GM12878 (cell line): ENCODE measurements around the gene TMEM72. TPM values are rescaled to one million over a fixed set of nuclear protein-coding genes. Genes with fewer than 3 reads are reported as not detected.

Source experiments
- ATAC-seq: fragments of 200-7000 bp; cut with Tn5 transposase; 3 replicates; pipeline ENCODE4 v1.9.1; 2020; ENCODE audit warnings: mild to moderate bottlenecking, moderate library complexity
- BruUV-seq: library from RNA; stranded (reverse); fragments of 400-500 nt; replicated peaks from 2 replicates; lab custom pipeline; 2021; lab: Mats Ljungman, UMichigan
- CTCF ChIA-PET: fragments of 300-600 bp; sonication (Branson Sonifier 250); formaldehyde crosslinking; extraction: SDS; loops from one replicate; lab custom pipeline; 2021; ENCODE audit warnings: inconsistent platforms; lab: Yijun Ruan, JAX
- POLR2A ChIA-PET: fragments of 350-600 bp; formaldehyde crosslinking; extraction: SDS; loops from one replicate; lab custom pipeline; 2021; ENCODE audit warnings: inconsistent platforms; lab: Charles Lee
- RAD21 ChIA-PET: fragments of 300-600 bp; sonication (Branson Sonifier 250); formaldehyde crosslinking; loops from one replicate; lab custom pipeline; 2023; ENCODE audit warnings: antibody characterized with exemption; ENCODE audit not compliant: unreplicated experiment; lab: Charles Lee
- SMC1A ChIA-PET: fragments of 300-600 bp; sonication (Branson Sonifier 250); formaldehyde crosslinking; loops from one replicate; lab custom pipeline; 2023; ENCODE audit not compliant: unreplicated experiment, uncharacterized antibody; lab: Charles Lee
- DNase-seq: peaks from one replicate; pipeline ENCODE4 v3.0.0-alpha.2; 2011; ENCODE audit warnings: low read depth, low spot score
- FAIRE-seq: peaks from 3 replicates; lab custom pipeline; 2011; peaks lifted over from hg19 to GRCh38; lab: Jason Lieb, UNC
- H2AFZ ChIP-seq: 2 replicates; pipeline ENCODE4 v1.6.0; 2011; ENCODE audit warnings: low read depth, low read length, control low read depth; ENCODE audit not compliant: control insufficient read depth
- H3K27ac ChIP-seq: 2 replicates; pipeline ENCODE4 v1.5.1; 2011; ENCODE audit warnings: control low read depth; ENCODE audit not compliant: control insufficient read depth, insufficient read depth
- H3K27me3 ChIP-seq, 2 experiments: replicated peaks in 1 of 2; 2 replicates each; pipeline versions ENCODE4 v1.6.0 to v1.6.1; 2011; ENCODE audit warnings: low read length in 1 of 2; ENCODE audit not compliant: control insufficient read depth in 2 of 2, insufficient read depth in 2 of 2
- H3K36me3 ChIP-seq, 2 experiments: 2 replicates each; pipeline ENCODE4 v1.5.1; 2011; ENCODE audit warnings: low read length in 1 of 2; ENCODE audit not compliant: control insufficient read depth in 2 of 2, insufficient read depth in 2 of 2
- H3K4me1 ChIP-seq: 2 replicates; pipeline ENCODE4 v1.6.1; 2011; ENCODE audit warnings: mild to moderate bottlenecking, low read length, moderate library complexity, mixed read lengths; ENCODE audit not compliant: control insufficient read depth, insufficient read depth
- H3K4me2 ChIP-seq: 2 replicates; pipeline ENCODE4 v1.6.0; 2011; ENCODE audit warnings: control low read depth; ENCODE audit not compliant: control insufficient read depth, insufficient read depth
- H3K4me3 ChIP-seq: fragments of 200-600 bp; sonication (generic); 2 replicates; pipeline ENCODE4 v1.5.1; 2016
- H3K79me2 ChIP-seq: 2 replicates; pipeline ENCODE4 v1.6.0; 2011; ENCODE audit warnings: low read length; ENCODE audit not compliant: control insufficient read depth, insufficient read depth
- H3K9ac ChIP-seq: 2 replicates; pipeline ENCODE4 v1.8.0; 2011; ENCODE audit warnings: low read length, control low read depth, mixed read lengths; ENCODE audit not compliant: control insufficient read depth, insufficient read depth
- H3K9me3 ChIP-seq: replicated peaks from 3 replicates; pipeline ENCODE4 v1.5.1; 2011; ENCODE audit warnings: mild to moderate bottlenecking, low read length; ENCODE audit not compliant: control insufficient read depth, insufficient read depth
- H4K20me1 ChIP-seq: 2 replicates; pipeline ENCODE4 v1.6.0; 2011; ENCODE audit not compliant: control insufficient read depth, insufficient read depth
- CBX5 ChIP-seq: sonication (generic); IDR thresholded peaks from 2 replicates; pipeline ENCODE4 v1.6.1; 2016; ENCODE audit warnings: low read depth, moderate library complexity, mild to moderate bottlenecking, inconsistent platforms
- CHD1 ChIP-seq: IDR thresholded peaks from 2 replicates; pipeline ENCODE4 v1.6.1; 2012; ENCODE audit warnings: low read depth, low read length, improper control_type of control experiment
- EED ChIP-seq: sonication (generic); IDR thresholded peaks from 2 replicates; pipeline ENCODE4 v1.6.1; 2016; ENCODE audit warnings: antibody characterized with exemption, low read depth
- HDAC2 ChIP-seq: fragments of 200-600 bp; sonication (generic); IDR thresholded peaks from 2 replicates; pipeline ENCODE4 v1.6.1; 2017
- HDGF ChIP-seq: fragments of 450-650 bp; IDR thresholded peaks from 2 replicates; pipeline ENCODE4 v1.6.1; 2016; ENCODE audit warnings: antibody characterized with exemption
- NBN ChIP-seq: fragments of 450-650 bp; IDR thresholded peaks from 2 replicates; pipeline ENCODE4 v1.6.1; 2016
- NFYB ChIP-seq: IDR thresholded peaks from 2 replicates; pipeline ENCODE4 v1.6.1; 2011; ENCODE audit warnings: low read depth, mild to moderate bottlenecking, low read length, improper control_type of control experiment, moderate library complexity; ENCODE audit not compliant: insufficient read depth
- RELB ChIP-seq: fragments of 450-650 bp; IDR thresholded peaks from 2 replicates; pipeline ENCODE4 v1.6.1; 2017; ENCODE audit warnings: low read depth, mild to moderate bottlenecking, moderate library complexity
- YBX1 ChIP-seq: fragments of 450-650 bp; IDR thresholded peaks from 2 replicates; pipeline ENCODE4 v1.6.1; 2016; ENCODE audit warnings: antibody characterized with exemption
- ZZZ3 ChIP-seq: IDR thresholded peaks from 2 replicates; pipeline ENCODE4 v1.6.1; 2011; ENCODE audit warnings: low read depth; ENCODE audit not compliant: control insufficient read depth, insufficient read length
- WGBS: methylation state at CpG from one replicate; pipeline ENCODE4 v1.1.6; 2016; ENCODE audit warnings: low lambda C conversion rate; ENCODE audit not compliant: insufficient replicate concordance, insufficient coverage; ENCODE audit errors: missing lambda C conversion rate; 5-methylcytosine and 5-hydroxymethylcytosine counted together
- in situ Hi-C: fragments of 300-500 bp; cut with MboI; formaldehyde crosslinking; loops from 9 replicates; pipeline ENCODE4 v1.14.3; 2018; ENCODE audit warnings: mixed read lengths
- intact Hi-C: fragments of 100-400 bp; cut with micrococcal nuclease; formaldehyde crosslinking; loops from one replicate; pipeline ENCODE4 v1.14.2; 2022; ENCODE audit not compliant: unreplicated experiment
- polyA plus RNA-seq, 11 experiments: library from polyadenylated mRNA; depleted of rRNA in 4 of 11; unstranded in 6 of 11; stranded (reverse) in 5 of 11; fragments of >200 nt; fragmentation: Nextera tagmentation in 4 of 11; fragmentation: Illumina TruSeq in 1 of 11; extraction: Ambion mirVana in 4 of 11; extraction: Trizol in 1 of 11; gene quantifications; 1 replicate in 1 of 11; 2 replicates in 10 of 11; pipeline versions ENCODE4 v1.2.1 to v1.2.3, GENCODE V29; 2011 to 2016; ENCODE audit warnings: inconsistent platforms in 2 of 11, missing spikeins in 2 of 11, low read depth in 1 of 11
- total RNA-seq, 4 experiments: library from RNA; depleted of rRNA in 3 of 4; stranded (reverse); fragments of >200 nt in 3 of 4; fragmentation: Illumina TruSeq in 1 of 4; extraction: Trizol in 1 of 4; gene quantifications; 2 replicates each; pipeline versions ENCODE4 v1.2.1 to v1.2.3, GENCODE V29; 2013 to 2021
- TF ChIP-seq, protein P1 (sequence below): IDR thresholded peaks from 2 replicates; pipeline ENCODE4 v1.6.1; 2011; ENCODE audit warnings: low read depth, low read length, improper control_type of control experiment, borderline replicate concordance
- TF ChIP-seq, protein P2 (sequence below): fragments of 450-650 bp; formaldehyde crosslinking; IDR thresholded peaks from 2 replicates; pipeline ENCODE4 v1.4.0; 2022; ENCODE audit warnings: mild to moderate bottlenecking, moderate library complexity

Gene TMEM72
- total and polyA plus RNA-seq, 10 of the 15 experiments (the other 5 are each of a cell fraction or from before 2014, with no cell fraction given), result 0.12 TPM; not detected in 9

DNA sequence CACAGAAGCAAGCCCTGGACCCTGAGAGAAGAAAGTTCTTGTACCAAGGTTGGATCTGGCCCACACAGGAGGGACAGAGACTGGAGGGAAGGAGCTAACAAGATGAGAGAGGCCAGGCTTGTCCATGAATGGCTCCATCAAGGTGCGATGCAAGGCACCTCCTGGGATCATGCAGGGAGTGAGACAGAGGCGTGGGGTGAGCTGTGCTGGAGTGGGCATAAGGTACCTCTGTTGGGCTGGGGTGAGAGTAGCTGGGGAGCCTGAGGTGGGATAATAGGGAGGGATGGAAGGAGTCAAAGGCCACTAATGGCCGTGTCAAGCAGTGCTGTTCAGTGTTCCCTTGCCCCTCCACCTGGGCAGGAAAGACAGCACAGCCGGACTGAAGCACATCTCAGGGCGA lies 9.9 kb downstream of the TMEM72 start:
- H4K20me1 ChIP-seq, result no peaks in the 10 kb centered on the region
- TF ChIP-seq CBX5, result no peak
- TF ChIP-seq NFYB, result no peak
- TF ChIP-seq RELB, result no peak
- no peak for TF ChIP-seq YBX1
- TF ChIP-seq ZZZ3, result no peak
- TF ChIP-seq NBN, result no peak
- TF ChIP-seq, protein P1, sequence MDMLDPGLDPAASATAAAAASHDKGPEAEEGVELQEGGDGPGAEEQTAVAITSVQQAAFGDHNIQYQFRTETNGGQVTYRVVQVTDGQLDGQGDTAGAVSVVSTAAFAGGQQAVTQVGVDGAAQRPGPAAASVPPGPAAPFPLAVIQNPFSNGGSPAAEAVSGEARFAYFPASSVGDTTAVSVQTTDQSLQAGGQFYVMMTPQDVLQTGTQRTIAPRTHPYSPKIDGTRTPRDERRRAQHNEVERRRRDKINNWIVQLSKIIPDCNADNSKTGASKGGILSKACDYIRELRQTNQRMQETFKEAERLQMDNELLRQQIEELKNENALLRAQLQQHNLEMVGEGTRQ, result no peak
- TF ChIP-seq HDGF, result no peak
- TF ChIP-seq CHD1, result no peak
- no peak for TF ChIP-seq EED
- TF ChIP-seq, protein P2, sequence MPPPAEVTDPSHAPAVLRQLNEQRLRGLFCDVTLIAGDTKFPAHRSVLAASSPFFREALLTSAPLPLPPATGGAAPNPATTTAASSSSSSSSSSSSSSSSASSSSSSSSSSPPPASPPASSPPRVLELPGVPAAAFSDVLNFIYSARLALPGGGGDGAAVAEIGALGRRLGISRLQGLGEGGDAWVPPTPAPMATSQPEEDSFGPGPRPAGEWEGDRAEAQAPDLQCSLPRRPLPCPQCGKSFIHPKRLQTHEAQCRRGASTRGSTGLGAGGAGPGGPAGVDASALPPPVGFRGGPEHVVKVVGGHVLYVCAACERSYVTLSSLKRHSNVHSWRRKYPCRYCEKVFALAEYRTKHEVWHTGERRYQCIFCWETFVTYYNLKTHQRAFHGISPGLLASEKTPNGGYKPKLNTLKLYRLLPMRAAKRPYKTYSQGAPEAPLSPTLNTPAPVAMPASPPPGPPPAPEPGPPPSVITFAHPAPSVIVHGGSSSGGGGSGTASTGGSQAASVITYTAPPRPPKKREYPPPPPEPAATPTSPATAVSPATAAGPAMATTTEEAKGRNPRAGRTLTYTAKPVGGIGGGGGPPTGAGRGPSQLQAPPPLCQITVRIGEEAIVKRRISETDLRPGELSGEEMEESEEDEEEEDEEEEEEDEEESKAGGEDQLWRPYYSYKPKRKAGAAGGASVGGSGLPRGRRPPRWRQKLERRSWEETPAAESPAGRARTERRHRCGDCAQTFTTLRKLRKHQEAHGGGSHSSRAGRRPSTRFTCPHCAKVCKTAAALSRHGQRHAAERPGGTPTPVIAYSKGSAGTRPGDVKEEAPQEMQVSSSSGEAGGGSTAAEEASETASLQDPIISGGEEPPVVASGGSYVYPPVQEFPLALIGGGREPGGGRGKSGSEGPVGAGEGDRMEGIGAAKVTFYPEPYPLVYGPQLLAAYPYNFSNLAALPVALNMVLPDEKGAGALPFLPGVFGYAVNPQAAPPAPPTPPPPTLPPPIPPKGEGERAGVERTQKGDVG (CRISPR knock-in tag), result no peak
- TF ChIP-seq HDAC2, result no peak
- POLR2A ChIA-PET, result no interaction called here
- intact Hi-C loops (no loop called here), in situ Hi-C loops (no loop called here)
- FAIRE-seq (no peak), DNase-seq (no peak), ATAC-seq (no peak)
- no peak overlapping the region for H3K9ac ChIP-seq
- H3K9me3 ChIP-seq, result no peaks in the 10 kb centered on the region; the same call in 2 of the 3 replicates
- H3K27ac ChIP-seq, result no peak overlapping the region
- H3K4me3 ChIP-seq, result no peak overlapping the region
- no peak overlapping the region for H2AFZ ChIP-seq
- CTCF ChIA-PET, result interaction anchor here (0.6 kb wide), 1 partner anchor 721 kb away, joined by 3 read pairs; no protein-coding TSS in a partner anchor
- H3K4me2 ChIP-seq, result no peak overlapping the region
- no peaks in the 10 kb centered on the region for H3K79me2 ChIP-seq
- WGBS, result 18% methylated on average over 5 of the region's 5 CpGs
- RAD21 ChIA-PET, result no interaction called here
- BruUV-seq, result no TSS peak
- H3K27me3 ChIP-seq, result peaks cover 0 to 1% of the 10 kb centered on the region in 2 experiments; a peak in 2 of 4 replicates
- no peaks in the 10 kb centered on the region for H3K4me1 ChIP-seq
- no peaks in the 10 kb centered on the region; a peak in 1 of 4 replicates for H3K36me3 ChIP-seq
- SMC1A ChIA-PET, result interaction anchor here (1.1 kb wide), 1 partner anchor 15 kb away, joined by 3 read pairs; no protein-coding TSS in a partner anchor
